GM12878 (cell line): ENCODE measurements around the gene TDO2. TPM values are rescaled to one million over a fixed set of nuclear protein-coding genes. Genes with fewer than 3 reads are reported as not detected.

ENCODE experiments used
- ATAC-seq: fragments of 200-7000 bp; cut with Tn5 transposase; 3 replicates; pipeline ENCODE4 v1.9.1; 2020; ENCODE audit warnings: mild to moderate bottlenecking, moderate library complexity
- BruUV-seq: library from RNA; stranded (reverse); fragments of 400-500 nt; replicated peaks from 2 replicates; lab custom pipeline; 2021; lab: Mats Ljungman, UMichigan
- CTCF ChIA-PET: fragments of 300-600 bp; sonication (Branson Sonifier 250); formaldehyde crosslinking; extraction: SDS; loops from one replicate; lab custom pipeline; 2021; ENCODE audit warnings: inconsistent platforms; lab: Yijun Ruan, JAX
- POLR2A ChIA-PET: fragments of 350-600 bp; formaldehyde crosslinking; extraction: SDS; loops from one replicate; lab custom pipeline; 2021; ENCODE audit warnings: inconsistent platforms; lab: Charles Lee
- RAD21 ChIA-PET: fragments of 300-600 bp; sonication (Branson Sonifier 250); formaldehyde crosslinking; loops from one replicate; lab custom pipeline; 2023; ENCODE audit warnings: antibody characterized with exemption; ENCODE audit not compliant: unreplicated experiment; lab: Charles Lee
- SMC1A ChIA-PET: fragments of 300-600 bp; sonication (Branson Sonifier 250); formaldehyde crosslinking; loops from one replicate; lab custom pipeline; 2023; ENCODE audit not compliant: unreplicated experiment, uncharacterized antibody; lab: Charles Lee
- DNase-seq: peaks from one replicate; pipeline ENCODE4 v3.0.0-alpha.2; 2011; ENCODE audit warnings: low read depth, low spot score
- FAIRE-seq: peaks from 3 replicates; lab custom pipeline; 2011; peaks lifted over from hg19 to GRCh38; lab: Jason Lieb, UNC
- H2AFZ ChIP-seq: 2 replicates; pipeline ENCODE4 v1.6.0; 2011; ENCODE audit warnings: low read depth, low read length, control low read depth; ENCODE audit not compliant: control insufficient read depth
- H3K27ac ChIP-seq: 2 replicates; pipeline ENCODE4 v1.5.1; 2011; ENCODE audit warnings: control low read depth; ENCODE audit not compliant: control insufficient read depth, insufficient read depth
- H3K27me3 ChIP-seq, 2 experiments: replicated peaks in 1 of 2; 2 replicates each; pipeline versions ENCODE4 v1.6.0 to v1.6.1; 2011; ENCODE audit warnings: low read length in 1 of 2; ENCODE audit not compliant: control insufficient read depth in 2 of 2, insufficient read depth in 2 of 2
- H3K36me3 ChIP-seq, 2 experiments: 2 replicates each; pipeline ENCODE4 v1.5.1; 2011; ENCODE audit warnings: low read length in 1 of 2; ENCODE audit not compliant: control insufficient read depth in 2 of 2, insufficient read depth in 2 of 2
- H3K4me1 ChIP-seq: 2 replicates; pipeline ENCODE4 v1.6.1; 2011; ENCODE audit warnings: mild to moderate bottlenecking, low read length, moderate library complexity, mixed read lengths; ENCODE audit not compliant: control insufficient read depth, insufficient read depth
- H3K4me2 ChIP-seq: 2 replicates; pipeline ENCODE4 v1.6.0; 2011; ENCODE audit warnings: control low read depth; ENCODE audit not compliant: control insufficient read depth, insufficient read depth
- H3K4me3 ChIP-seq: fragments of 200-600 bp; sonication (generic); 2 replicates; pipeline ENCODE4 v1.5.1; 2016
- H3K79me2 ChIP-seq: 2 replicates; pipeline ENCODE4 v1.6.0; 2011; ENCODE audit warnings: low read length; ENCODE audit not compliant: control insufficient read depth, insufficient read depth
- H3K9ac ChIP-seq: 2 replicates; pipeline ENCODE4 v1.8.0; 2011; ENCODE audit warnings: low read length, control low read depth, mixed read lengths; ENCODE audit not compliant: control insufficient read depth, insufficient read depth
- H3K9me3 ChIP-seq: replicated peaks from 3 replicates; pipeline ENCODE4 v1.5.1; 2011; ENCODE audit warnings: mild to moderate bottlenecking, low read length; ENCODE audit not compliant: control insufficient read depth, insufficient read depth
- H4K20me1 ChIP-seq: 2 replicates; pipeline ENCODE4 v1.6.0; 2011; ENCODE audit not compliant: control insufficient read depth, insufficient read depth
- ASH2L ChIP-seq: fragments of 300-600, 200-600 bp; sonication (generic); IDR thresholded peaks from 2 replicates; pipeline ENCODE4 v1.6.1; 2017; ENCODE audit warnings: low read depth, mild to moderate bottlenecking, borderline replicate concordance
- BACH1 ChIP-seq: fragments of 450-650 bp; IDR thresholded peaks from 2 replicates; pipeline ENCODE4 v1.6.1; 2017; ENCODE audit warnings: mild to moderate bottlenecking, borderline replicate concordance
- BCL11A ChIP-seq: IDR thresholded peaks from 2 replicates; pipeline ENCODE4 v1.6.1; 2011; ENCODE audit warnings: low read depth, low read length
- CREM ChIP-seq: IDR thresholded peaks from 2 replicates; pipeline ENCODE4 v1.6.1; 2014; ENCODE audit warnings: antibody characterized with exemption, low read depth
- ESRRA ChIP-seq: IDR thresholded peaks from 2 replicates; pipeline ENCODE4 v1.6.1; 2012; ENCODE audit warnings: mild to moderate bottlenecking, low read length, improper control_type of control experiment
- ETV6 ChIP-seq, 2 experiments: fragments of 450-650 bp in 1 of 2; IDR thresholded peaks in 1 of 2; conservative IDR thresholded peaks in 1 of 2; 2 replicates each; pipeline ENCODE4 v1.6.1; 2014; ENCODE audit warnings: antibody characterized with exemption in 1 of 2, borderline replicate concordance in 1 of 2, low read depth in 1 of 2, mild to moderate bottlenecking in 1 of 2, moderate library complexity in 1 of 2
- MEF2B ChIP-seq: fragments of 450-650 bp; IDR thresholded peaks from 2 replicates; pipeline ENCODE4 v1.6.1; 2018; ENCODE audit warnings: mild to moderate bottlenecking, moderate library complexity; ENCODE audit not compliant: partially characterized antibody, poor library complexity, severe bottlenecking
- SMC3 ChIP-seq: IDR thresholded peaks from 2 replicates; pipeline ENCODE4 v1.6.1; 2011; ENCODE audit warnings: low read length, improper control_type of control experiment, borderline replicate concordance
- SPI1 ChIP-seq: IDR thresholded peaks from 2 replicates; pipeline ENCODE4 v1.6.1; 2011; ENCODE audit warnings: low read depth, mild to moderate bottlenecking, low read length, moderate library complexity, borderline replicate concordance; ENCODE audit not compliant: insufficient read depth
- SREBF2 ChIP-seq: IDR thresholded peaks from 2 replicates; pipeline ENCODE4 v1.6.1; 2012; ENCODE audit warnings: mild to moderate bottlenecking, low read length
- ZBED1 ChIP-seq: IDR thresholded peaks from 2 replicates; pipeline ENCODE4 v1.6.1; 2016; ENCODE audit warnings: borderline replicate concordance
- ZNF622 ChIP-seq: fragments of 450-650 bp; IDR thresholded peaks from 2 replicates; pipeline ENCODE4 v1.6.1; 2017; ENCODE audit warnings: mild to moderate bottlenecking, inconsistent platforms
- ZSCAN29 ChIP-seq: fragments of 450-650 bp; IDR thresholded peaks from 2 replicates; pipeline ENCODE4 v1.6.1; 2017; ENCODE audit warnings: mild to moderate bottlenecking, moderate library complexity
- WGBS: methylation state at CpG from one replicate; pipeline ENCODE4 v1.1.6; 2016; ENCODE audit warnings: low lambda C conversion rate; ENCODE audit not compliant: insufficient replicate concordance, insufficient coverage; ENCODE audit errors: missing lambda C conversion rate; 5-methylcytosine and 5-hydroxymethylcytosine counted together
- in situ Hi-C: fragments of 300-500 bp; cut with MboI; formaldehyde crosslinking; loops from 9 replicates; pipeline ENCODE4 v1.14.3; 2018; ENCODE audit warnings: mixed read lengths
- intact Hi-C: fragments of 100-400 bp; cut with micrococcal nuclease; formaldehyde crosslinking; loops from one replicate; pipeline ENCODE4 v1.14.2; 2022; ENCODE audit not compliant: unreplicated experiment
- polyA plus RNA-seq, 11 experiments: library from polyadenylated mRNA; depleted of rRNA in 4 of 11; unstranded in 6 of 11; stranded (reverse) in 5 of 11; fragments of >200 nt; fragmentation: Nextera tagmentation in 4 of 11; fragmentation: Illumina TruSeq in 1 of 11; extraction: Ambion mirVana in 4 of 11; extraction: Trizol in 1 of 11; gene quantifications; 1 replicate in 1 of 11; 2 replicates in 10 of 11; pipeline versions ENCODE4 v1.2.1 to v1.2.3, GENCODE V29; 2011 to 2016; ENCODE audit warnings: inconsistent platforms in 2 of 11, missing spikeins in 2 of 11, low read depth in 1 of 11
- total RNA-seq, 4 experiments: library from RNA; depleted of rRNA in 3 of 4; stranded (reverse); fragments of >200 nt in 3 of 4; fragmentation: Illumina TruSeq in 1 of 4; extraction: Trizol in 1 of 4; gene quantifications; 2 replicates each; pipeline versions ENCODE4 v1.2.1 to v1.2.3, GENCODE V29; 2013 to 2021

TDO2 gene
- total and polyA plus RNA-seq, 10 of the 15 experiments (the other 5 are each of a cell fraction or from before 2014, with no cell fraction given): 0.12 to 1.5 (median 0.23) TPM; not detected in 1

- no TSS peak for BruUV-seq
- POLR2A ChIA-PET: no interaction called here
- no peaks in the 10 kb centered on the region for H3K36me3 ChIP-seq
- no peaks in the 10 kb centered on the region for H3K79me2 ChIP-seq
- H3K27me3 ChIP-seq: no peaks in the 10 kb centered on the region
- no peak overlapping the region for H3K4me2 ChIP-seq
- no peak overlapping the region for H3K27ac ChIP-seq
- SMC1A ChIA-PET: interaction anchor here (0.7 to 1.1 kb wide), 5 partner anchors 9 to 1116 kb away, joined by 3 to 4 read pairs (median 3); partner anchors contain the start of gene CTSO
- DNase-seq: no peak
- TF ChIP-seq SPI1 (peak; percentile 52; the same call in 1 of the 2 replicates), ZBED1 (no peak), ETV6 (conservative IDR thresholded peaks at IDR 0.05 in 1 of 2, IDR thresholded peaks at IDR 0.05 in 1 of 2; ENCODE audit: borderline replicate concordance in 1 of 2, low read depth in 1 of 2) (peak in 1 of 2 experiments; percentile 45; a peak in 1 of 4 replicates)
- intact Hi-C loops: loop anchor here (10.0 kb wide), 1 partner anchor 745 kb away; no protein-coding TSS in a partner anchor
- H4K20me1 ChIP-seq: no peaks in the 10 kb centered on the region
- FAIRE-seq: no peak
- in situ Hi-C loops: no loop called here
- H3K9ac ChIP-seq: no peak overlapping the region
- ATAC-seq: no peak
- CTCF ChIA-PET: interaction anchor here (1.1 kb wide), 1 partner anchor 24 kb away, joined by 3 read pairs; the partner anchor contains the start of gene CTSO
- H3K4me3 ChIP-seq: no peak overlapping the region
- WGBS: 43% methylated on average over 3 of the region's 3 CpGs
- RAD21 ChIA-PET: interaction anchor here (0.9 kb wide), 1 partner anchor 23 kb away, joined by 3 read pairs; no protein-coding TSS in a partner anchor
- H3K9me3 ChIP-seq: no peaks in the 10 kb centered on the region
- H2AFZ ChIP-seq: no peak overlapping the region
- H3K4me1 ChIP-seq: no peaks in the 10 kb centered on the region
These were observed 26.3 kb downstream of the TDO2 start for GRCh38 chr4:155929833-155930232.

- no peak for ATAC-seq
- ChIA-PET RAD21 (interaction anchor here (0.9 kb wide), 1 partner anchor 22 kb away, joined by 3 read pairs; no protein-coding TSS in a partner anchor), SMC1A (interaction anchor here (0.7 to 1.0 kb wide), 3 partner anchors 10 to 1115 kb away, joined by 3 to 4 read pairs (median 3); no protein-coding TSS in a partner anchor), POLR2A (no interaction called here), CTCF (interaction anchor here (1.1 kb wide), 1 partner anchor 24 kb away, joined by 3 read pairs; the partner anchor contains the start of gene CTSO)
- Histone ChIP-seq H3K27me3 (no peaks in the 10 kb centered on the region), H3K4me2 (no peak overlapping the region), H4K20me1 (no peaks in the 10 kb centered on the region), H3K79me2 (no peaks in the 10 kb centered on the region), H2AFZ (no peak overlapping the region), H3K27ac (no peak overlapping the region), H3K9ac (no peak overlapping the region), H3K4me3 (no peak overlapping the region), H3K9me3 (no peaks in the 10 kb centered on the region), H3K36me3 (no peaks in the 10 kb centered on the region), H3K4me1 (no peaks in the 10 kb centered on the region)
- TF ChIP-seq ASH2L (no peak), ZSCAN29 (no peak), SREBF2 (no peak), BCL11A (no peak), ZNF622 (no peak), CREM (no peak), MEF2B (no peak), BACH1 (no peak), SMC3 (no peak), ESRRA (no peak)
- no TSS peak for BruUV-seq
- DNase-seq: no peak
- no peak for FAIRE-seq
- intact Hi-C loops (no loop called here), in situ Hi-C loops (no loop called here)
- WGBS: 44% methylated on average over 2 of the region's 2 CpGs
These were observed 26.8 kb downstream of the TDO2 start for GRCh38 chr4:155930330-155930729.
